NCI-H128 (cell line): ENCODE data around the gene TTC34.
"Not testable (repeated sequence)": the region's sequence is repeated elsewhere in the genome, so short reads cannot be mapped to it uniquely, and the experiment has no call there.

Source experiments
- DNase-seq: peaks from one replicate; lab custom pipeline; 2025; ENCODE audit not compliant: unreplicated experiment; lab: John Stamatoyannopoulos, UW

TTC34 gene

DNA sequence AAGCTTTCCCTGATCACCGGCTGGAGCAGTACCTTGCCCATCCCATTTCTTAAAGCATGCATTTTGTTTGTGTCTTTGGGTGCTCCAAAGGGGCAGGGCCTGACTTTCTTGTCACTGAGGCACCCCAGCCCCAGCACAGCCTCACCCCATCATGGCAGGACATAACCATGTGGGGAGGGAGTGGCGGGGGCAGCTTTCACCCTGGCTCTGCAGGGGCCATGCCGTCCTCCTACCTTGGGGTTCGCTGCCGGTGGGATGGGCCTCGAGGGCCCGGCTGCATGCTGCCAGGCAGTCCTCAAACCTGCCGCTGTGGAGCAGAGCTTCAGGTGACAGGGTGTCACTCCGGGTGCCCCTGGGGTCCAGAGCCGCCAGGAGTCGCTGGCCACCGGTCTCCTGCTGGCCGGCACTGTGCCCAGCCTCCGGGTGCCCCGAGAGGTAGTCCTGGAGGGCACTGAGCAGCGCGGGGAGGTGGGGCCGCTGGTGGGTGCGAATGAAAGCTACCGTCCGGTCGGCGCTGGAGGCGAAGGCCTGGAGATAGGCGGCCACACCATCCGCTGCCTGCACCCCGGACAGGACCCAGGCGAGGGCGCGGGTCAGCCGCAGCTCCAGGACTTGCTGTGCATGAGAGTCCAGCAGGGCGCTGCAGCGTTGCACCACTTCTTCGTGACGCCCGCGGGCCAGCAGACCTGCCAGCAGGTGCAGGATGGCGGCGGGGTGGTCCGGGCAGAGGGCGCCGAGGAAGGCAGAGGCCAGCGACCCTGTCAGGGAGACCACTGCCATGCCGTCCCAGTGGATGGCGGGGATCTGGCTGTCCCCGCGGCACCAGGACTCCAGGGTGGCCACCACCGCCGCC, 1.5 kb downstream of the TTC34 start:
- no peak for DNase-seq

DNA sequence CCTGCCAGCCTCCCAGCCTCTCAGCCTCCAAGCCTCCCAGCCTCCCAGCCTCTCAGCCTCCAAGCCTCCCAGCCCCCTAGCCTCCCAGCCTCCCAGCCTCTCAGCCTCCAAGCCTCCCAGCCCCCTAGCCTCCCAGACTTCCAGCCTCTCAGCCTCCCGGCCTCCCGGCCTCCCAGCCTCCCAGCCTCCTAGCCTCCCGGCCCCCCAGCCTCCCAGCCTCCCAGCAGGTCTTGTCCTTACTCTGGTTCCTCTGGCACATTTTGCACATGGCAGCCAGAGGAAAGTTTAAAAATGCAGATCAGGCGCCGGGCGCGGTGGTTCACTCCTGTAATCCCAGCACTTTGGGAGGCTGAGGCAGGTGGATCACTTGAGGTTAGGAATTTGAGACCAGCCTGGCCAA, 2.5 kb downstream of the TTC34 start:
- not testable (repeated sequence) for DNase-seq

DNA sequence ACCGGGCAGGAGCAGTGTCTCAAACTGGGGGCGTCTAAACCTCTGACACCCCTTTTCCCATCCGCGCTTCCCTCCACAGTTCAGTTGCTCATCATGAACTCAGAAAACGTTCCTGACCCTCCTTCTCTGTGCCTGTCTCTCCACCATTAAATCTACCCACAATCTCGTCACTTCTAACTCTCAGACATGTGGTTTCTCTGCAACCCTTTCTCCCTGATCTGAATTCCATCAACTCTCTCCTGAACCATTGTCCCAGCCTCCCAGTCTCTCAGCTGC, 3.8 kb downstream of the TTC34 start:
- DNase-seq, result no peak

DNA sequence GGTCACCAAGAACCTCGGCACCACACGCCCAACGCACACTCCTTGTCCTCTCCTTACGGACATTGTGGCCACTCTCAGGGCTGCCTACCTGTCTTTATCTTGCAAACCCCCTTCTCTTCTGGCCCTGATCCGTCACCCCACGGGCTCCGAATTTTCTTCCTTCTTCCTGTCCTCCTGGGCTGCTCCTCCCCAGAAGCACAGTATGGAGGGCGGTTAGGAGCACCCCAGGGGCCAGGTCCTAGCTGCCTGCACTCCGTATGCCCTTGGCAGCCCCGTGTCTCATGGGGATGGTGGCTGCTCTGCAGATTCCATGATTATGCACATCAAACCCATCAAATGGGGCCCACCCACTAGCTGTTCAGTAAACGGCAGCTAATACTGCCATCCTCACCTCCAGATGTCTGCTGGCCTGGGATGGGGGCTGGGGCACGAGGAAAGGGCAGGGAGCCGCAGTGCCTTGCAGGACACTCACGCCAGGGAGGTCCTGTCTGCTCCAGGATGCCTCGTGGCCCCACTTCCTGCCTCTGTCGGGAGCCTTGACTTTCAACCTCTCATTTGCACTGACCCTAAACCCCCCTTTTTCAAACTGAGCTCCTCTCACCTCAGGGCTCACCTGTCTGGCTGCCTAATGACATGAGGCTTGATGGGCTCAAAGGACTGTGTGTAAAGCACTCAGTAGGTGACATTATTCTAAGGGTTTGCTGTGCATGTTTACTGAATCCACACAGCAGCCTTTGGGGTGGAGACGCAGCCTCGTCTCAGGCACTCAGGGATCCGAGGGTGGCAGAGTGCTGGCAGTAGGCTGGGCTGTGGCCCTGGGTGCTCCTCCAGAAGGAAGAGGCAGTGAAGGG, 4.4 kb downstream of the TTC34 start:
- no peak for DNase-seq

DNA sequence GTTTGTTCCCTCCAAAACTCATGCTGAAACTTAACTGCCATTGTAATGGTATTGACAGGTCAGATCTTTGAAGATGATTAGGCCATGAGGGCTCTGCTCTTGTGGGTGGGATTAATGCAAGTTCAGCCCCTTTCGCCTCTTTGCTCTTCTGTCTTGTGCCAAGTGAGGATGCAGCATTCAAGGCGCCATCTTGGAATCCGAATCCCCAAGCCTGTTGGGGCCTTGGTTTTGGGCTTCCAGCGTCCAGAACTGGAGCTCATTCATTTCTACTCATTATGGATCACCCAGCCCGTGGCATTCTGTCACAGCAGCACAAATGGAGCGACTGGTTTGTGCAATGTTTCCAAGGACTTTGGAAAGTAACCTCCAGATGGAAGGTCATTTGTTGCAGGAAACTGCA, 5.6 kb downstream of the TTC34 start:
- DNase-seq, result no peak

DNA sequence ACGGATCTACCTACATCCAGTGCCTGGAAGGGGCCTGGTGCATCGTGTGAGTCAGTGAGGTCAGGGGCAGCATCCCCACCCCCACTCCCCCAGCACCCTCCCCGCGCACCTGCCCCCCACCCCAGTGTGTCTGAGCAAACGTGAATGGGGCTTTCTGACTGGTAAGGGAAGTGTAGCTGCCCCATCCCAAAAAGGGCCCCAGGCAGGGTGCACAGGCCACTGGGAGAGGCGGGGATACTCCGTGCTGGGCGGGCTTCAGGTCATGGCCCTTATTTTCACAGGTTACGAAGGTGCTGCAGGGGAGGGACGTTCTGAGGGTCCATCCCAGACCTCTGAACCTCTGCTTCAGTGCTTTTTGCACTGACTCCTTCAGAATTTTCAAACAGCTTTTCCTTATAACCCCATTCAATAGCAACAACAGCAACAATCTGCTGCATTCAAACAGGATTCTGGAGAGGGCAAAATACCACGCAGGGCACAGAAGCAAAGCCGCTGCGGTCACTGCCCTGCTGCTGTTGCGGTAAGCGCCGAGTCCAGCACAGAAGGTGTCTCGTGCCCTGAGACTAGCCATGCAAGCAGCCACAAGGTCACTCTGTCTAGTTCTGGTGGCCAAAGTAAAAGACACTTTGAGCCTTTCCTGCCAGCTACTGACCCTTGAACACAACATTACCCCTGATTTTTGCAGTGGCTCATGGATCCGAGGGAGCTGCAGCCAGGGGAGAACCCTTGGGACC, 10.3 kb downstream of the TTC34 start:
- DNase-seq, result no peak

DNA sequence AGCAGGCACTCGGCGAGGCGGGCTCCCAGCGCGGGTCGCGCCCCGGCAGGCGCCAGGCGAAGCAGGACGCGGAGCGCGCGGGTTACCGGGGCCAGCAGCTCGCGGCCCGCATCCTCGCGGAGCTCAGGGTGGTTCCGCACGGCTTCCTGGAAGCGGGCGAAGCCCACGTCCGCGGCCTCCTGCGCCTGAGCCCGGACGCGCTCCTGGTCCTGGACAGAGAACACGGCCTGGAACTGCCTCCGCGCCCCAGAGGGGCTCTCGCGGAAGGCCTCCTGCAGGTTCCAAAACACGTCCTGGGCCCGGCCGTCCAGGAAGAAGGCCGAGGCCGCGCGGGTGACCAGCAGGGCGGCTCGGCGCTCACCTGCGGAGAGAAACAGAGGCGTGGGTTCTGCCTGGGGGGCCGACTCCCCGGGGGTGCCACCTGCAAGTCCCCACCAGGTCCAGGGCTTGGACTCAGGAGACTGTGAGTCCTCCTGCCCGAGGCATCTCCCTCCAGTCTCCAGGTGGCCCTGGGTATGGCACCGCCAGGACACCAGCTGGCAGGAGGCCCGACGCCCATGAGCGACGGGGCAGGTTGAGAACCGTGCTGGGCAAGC, 11.4 kb downstream of the TTC34 start:
- DNase-seq, result no peak

DNA sequence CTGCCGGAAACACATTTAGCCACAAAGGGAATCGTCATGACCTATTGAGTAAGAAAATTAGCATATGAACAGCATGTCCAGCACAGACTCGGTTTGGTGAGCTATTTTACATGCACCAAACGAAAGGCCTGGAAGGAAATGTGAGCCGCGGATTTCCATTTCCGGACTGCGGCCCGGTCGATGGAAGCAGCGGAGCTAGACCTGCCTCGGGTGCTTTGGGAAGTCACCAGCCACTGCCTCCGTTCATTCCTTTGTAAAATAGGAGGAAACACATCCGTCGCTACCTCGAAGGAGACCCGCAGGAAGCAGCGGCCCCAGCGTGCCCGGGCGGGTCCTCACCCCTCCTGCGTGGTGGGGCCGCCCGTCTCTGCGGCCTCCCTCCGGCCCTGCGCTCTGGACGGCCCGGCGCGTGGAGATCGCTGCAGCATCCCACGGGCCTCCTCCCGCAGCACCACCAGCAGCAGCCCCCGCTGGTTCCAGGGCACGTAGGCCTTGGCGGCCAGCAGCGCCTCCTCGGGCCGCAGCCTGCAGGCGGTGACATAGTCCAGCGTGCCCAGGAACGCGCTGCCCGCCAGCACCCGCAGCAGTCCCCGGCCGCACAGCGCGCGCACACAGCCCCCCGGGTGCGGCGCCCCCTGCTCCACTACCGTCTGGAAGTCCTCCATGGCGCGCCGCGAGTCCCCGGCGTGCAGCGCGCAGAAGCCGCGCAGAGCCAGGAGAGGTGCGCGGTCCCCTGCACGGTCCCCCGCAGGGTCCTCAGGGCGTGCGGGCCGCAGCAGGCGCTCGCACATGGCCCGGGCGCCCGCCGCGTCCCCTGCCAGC, 12.1 kb downstream of the TTC34 start:
- no peak for DNase-seq

DNA sequence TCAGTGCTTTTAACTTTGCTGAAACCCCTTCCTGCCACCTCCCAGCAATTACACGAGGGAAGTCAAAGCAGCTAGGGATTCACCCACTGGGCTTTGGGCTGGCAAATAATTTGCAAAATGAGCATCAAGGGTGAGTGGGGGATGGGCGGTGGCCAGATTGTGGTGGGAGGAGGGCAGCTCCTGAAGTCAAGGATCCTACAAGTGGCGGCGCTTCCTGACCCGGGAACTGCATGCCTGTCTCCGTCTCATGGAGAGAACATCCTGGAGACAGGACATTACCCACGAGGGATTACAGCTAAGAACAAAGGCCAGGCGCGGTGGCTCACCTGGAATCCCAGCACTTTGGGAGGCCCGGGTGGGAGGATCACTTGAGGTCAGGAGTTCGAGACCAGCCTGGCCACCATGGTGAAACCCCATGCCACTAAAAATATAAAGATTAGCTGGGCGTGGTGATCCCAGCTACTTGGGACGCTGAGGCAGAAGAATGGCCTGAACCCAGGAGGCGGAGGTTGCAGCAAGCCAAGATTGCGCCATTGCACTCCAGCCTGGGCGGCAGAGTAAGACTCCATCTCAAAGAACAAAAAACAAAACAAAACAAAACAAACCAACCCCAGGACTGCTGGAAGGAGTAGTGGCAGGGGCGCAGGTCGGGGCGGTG, 12.9 kb downstream of the TTC34 start:
- DNase-seq, result no peak

DNA sequence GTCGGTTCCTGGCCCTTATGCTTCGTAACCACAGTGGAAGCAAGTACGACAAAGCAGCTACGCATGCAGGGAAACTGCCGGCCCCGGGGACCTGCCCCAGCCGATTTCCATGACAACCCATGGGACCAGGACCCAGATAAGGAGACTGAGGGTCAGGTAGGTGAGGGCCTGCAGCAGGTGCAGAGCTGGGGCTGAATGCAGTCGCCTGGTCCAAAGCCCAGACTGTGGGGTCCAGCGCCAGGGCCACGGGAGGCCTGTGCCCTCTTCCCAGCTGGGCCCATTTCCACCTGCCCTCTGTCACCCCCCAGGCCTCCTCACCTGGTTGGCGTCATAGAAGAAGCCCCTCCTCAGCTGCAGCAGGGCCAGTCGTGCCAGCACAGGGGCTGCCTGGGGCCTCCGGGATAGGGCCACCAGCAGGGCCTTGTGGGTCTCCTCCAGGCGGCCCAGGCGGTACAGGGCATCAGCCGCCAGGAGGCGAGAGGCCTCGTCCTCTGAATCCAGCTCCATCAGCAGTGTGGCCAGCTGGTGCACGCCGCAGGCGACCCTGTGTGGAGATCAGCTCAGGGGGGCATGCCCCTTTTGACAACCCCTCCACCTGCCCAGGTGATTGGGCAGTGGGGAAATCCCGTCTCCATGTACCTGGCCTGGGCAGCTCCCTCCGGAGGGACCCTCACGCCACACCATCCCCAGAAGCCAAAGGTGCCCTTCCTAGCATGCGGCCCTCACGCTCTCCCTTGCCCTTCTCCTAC, 14.2 kb downstream of the TTC34 start:
- no peak for DNase-seq

DNA sequence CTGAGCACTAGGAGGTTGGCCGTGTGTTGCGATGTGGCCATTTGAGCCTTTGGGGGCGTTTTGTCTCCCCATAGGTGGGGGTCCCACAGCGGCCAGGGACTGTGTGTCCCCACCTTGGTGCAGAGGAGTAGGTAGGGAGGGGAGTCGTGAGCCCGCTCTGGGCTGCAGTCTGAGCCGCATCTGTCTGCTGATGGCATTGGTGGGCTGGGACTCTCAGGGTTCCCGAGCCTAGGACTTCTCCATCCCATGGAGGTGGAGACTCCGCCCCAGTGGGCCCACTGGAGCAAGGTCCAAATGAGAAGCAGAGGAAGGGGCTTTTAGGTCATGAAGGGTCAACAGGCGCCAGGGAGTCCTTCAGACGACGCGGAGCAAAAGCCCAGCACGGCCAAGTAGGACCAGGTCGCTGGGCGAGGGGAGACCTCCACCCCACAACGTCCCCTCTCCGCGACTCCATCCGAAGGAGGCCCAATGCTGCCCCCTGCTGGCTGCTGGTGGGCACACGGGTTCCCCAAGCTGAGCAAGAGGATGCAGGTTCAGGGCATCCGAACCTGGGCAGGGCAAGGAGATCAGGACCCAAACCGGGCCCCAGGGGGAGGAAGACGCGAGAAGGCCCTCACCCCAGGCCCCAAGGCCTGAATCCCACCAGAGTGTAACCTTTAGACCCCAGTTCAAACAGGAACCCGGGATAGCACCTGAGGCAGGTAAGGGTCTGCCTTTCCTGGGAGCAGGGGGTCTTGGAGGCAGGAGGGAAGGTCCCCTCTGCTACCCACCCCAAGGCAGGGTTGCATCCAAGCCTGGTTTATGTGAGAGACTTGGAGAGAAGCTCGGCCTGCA, 14.9 kb downstream of the TTC34 start:
- DNase-seq, result no peak

DNA sequence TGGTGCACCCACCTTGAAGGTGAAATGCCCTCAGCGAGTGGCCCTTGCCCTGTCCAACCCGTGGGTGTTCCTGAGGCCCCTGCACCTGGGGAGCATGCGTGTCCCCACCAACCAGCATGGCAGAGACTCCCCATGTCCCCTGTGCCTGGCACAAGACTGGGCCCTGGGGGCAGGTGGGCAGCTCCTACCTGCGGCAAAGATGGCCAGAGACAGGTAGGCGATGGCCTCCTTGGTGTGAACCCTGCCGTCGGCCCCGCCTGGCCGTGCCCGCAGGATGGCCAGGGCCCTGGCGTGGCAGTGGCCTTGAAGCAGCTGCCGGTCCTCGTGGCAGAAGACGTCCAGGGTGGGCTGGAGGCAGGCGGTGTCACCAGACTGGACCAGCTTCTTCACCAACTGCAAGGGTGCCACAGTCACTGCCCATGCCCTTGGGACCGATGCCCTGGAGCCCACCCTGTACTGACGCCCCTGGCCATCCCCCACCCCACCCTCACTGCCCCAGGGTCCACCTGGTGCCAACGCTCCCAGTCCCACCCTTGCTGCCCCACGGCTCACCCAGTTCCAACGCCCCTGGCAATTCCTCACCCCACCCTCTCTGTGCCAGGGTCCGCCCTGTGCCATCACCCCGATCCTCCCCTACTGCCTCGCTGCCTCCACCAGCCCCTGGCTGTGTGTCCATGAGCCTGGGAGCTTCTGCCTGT, 15.7 kb downstream of the TTC34 start:
- DNase-seq, result no peak

DNA sequence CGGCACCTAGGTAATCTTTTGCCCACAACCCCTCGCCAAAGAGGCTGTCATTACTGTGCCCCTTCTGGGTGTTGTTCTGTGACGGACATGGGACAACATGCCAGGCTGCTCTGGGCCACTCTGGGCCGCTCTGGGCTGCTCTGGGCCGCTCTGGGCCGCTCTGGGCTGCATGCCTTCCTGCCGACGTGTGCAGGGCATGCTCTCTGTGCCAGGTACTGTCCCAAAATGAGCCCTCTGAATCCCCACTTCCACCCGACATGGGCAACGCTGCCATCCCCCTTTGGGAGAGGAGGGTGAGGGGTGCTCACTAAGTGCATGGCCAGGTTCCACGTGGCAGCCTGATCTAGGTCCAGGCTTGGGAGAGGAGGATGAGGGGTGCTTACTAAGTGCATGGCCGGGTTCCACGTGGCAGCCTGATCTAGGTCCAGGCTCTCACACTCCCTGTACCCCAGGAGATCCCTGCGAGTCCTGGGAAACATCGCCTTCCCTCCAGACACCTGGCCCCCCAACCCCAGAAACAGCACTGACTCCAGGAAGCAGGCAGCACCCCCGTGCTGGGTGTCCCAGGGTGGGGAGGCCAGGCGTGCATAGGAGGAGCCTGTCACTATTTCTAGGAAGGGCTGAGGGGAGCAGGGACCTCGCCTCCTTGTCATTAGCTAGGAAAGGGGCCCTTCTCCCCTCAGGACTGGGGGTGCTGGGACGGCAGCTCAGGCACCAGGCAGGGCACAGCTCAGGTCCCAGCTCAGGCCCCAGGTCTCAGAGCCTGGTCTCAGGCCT, 16.5 kb downstream of the TTC34 start:
- no peak for DNase-seq

DNA sequence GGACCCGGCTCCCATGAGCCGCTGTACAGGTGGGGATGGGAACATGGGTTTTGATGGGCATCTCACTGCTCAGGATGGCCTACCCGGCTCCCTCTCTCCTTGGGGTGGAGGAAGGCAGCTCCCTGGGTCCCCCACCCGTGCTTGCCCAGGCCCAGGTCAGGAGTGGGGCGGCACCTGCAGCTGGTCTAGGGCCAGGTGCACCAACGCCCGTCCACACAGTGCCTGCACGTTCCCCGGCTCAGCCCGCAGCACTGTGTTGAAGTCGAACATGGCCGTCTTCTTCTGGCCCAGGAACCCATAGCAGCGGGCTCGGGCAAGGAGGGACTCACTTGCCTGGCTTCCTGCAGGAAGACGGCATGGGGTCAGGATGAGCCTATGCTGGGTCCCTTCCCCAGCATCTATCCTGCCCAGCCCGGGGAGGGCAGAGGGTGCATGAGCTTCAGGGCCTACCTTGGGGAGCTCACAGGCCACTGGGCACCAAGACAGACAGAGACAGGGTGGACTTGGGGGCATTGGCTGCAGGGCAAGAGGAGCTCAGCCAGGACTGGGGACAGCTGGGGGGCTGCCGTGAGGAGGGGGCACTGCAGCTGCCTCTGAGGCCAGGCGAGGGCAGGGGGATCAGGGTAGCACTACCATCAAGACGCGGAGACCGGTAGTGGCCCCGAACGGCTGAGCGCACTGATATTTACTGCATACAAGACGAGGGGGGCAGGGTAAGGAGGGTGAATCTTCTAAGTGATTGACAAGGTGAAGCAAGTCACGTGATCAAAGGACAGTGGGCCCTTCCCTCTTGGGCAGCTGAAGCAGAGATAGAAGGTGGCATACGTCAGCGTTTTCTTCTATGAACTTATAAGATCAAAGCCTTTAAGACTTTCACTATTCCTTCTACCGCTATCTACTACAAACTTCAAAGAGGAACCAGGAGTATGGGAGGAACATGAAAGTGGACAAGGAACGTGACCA, 17.8 kb downstream of the TTC34 start:
- no peak for DNase-seq

DNA sequence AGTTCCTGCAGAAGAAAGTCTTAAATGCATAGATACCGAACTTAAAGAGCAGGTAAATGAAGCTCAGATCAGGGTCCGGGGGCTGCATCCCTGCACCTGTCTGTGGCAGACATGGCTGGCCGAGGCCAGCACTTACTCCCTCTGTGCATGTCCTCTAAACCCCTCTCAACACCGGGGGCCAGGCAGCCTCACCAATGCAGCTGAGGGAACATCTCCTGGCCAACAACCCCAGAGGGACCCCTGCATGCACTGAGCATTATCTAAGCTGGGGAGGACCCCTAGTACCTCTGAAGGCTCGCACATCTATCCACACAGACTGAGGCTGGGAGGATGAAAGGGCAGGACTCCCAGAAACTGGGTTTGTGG, 18.4 kb downstream of the TTC34 start:
- no peak for DNase-seq

DNA sequence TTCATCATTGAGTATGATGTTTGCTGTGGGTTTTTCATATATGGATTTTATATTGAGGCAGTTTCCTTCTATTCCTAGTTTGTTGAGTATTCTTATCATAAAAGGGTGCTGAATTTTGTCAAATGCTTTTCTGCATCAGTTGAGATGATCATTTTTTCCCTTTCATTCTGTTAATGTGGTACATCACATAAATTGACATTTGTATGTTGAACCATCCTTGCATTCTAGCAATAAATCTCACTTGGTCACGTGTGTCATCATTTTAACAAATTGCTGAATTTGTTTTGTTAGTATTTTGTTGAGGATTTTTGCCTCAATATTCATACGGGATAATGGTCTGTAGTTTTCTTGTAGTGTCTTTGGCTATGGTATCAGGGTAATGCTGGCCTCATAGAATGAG, 19.9 kb downstream of the TTC34 start:
- DNase-seq, result no peak
